ENCODE results near the gene ABCG8. TPM values are rescaled to one million over a fixed set of nuclear protein-coding genes. Genes with fewer than 3 reads are reported as not detected.

Gene ABCG8
- total RNA-seq (not detected), polyA plus RNA-seq (1 to 10 TPM in 1 of 2 donors, not detected in 1; 1.9 TPM)
- long read RNA-seq, donor 1, result 0 reads
- long read RNA-seq, donor 2, result 0 reads

DNA sequence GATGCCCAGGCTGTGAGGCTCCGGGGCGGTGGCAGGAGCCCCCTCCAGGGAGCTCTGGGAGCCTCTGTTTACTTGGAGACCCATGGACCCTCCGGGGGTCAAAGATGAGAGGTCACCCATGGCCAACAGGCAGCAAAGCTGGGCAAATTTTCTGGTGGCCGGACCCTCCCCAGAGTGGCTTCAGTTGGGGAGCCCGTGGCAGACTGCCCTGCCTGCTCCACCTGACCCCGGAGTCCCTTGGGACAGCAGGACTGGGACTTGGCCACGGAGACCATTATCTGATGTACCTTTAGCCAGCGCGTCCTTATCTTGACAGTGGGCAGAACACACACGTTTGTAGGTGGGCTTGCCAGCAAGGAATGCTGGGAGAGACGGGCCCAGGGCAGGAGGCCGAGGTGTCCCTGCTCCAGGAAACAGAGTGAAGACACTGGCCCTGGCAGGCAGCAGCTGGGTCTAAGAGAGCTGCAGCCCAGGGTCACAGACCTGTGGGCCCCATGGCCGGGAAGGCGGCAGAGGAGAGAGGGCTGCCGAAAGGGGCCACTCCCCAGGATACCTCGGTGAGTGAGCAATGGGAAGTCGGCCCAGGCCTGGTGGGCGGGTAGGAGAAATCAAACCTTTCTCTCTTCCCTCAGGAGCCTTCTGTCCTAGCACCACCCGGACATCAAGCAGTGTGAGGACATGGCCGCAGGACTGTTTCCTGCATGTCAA is at the start of gene ABCG8, which contains the start of gene ABCG5:
Gene ABCG8 (plus strand): TSS at position 412 of the 708 bp plus-strand sequence. CDS start 83 bp downstream, at position 495.
Gene ABCG5 (minus strand): TSS at position 280 of the 708 bp plus-strand sequence. CDS start 160 bp downstream, at position 120.
- H3K27me3 ChIP-seq (ENCODE audit: control insufficient read depth in 1 of 2, insufficient read depth in 2 of 2, low read length in 1 of 2), result no peaks in the 10 kb centered on the region
- ATAC-seq (ENCODE audit: low FRiP score), result peak; percentile 30
- intact Hi-C loops (cut with DNase I), result no loop called here
- H3K27ac ChIP-seq (ENCODE audit: low read depth in 1 of 2, low read length in 2 of 2), result no peak within 1 kb of the TSS
- H3K36me3 ChIP-seq (ENCODE audit: control insufficient read depth in 1 of 2, insufficient read depth in 2 of 2, low read length in 1 of 2), result no peaks in the 10 kb centered on the region
- no peak for DNase-seq
- WGBS, 2 donors, result 80 to 81% methylated on average over 18 to 20 of the region's 20 CpGs
- H3K4me3 ChIP-seq (ENCODE audit: low read length in 2 of 2), result no peak within 1 kb of the TSS
- H3K4me1 ChIP-seq (ENCODE audit: control insufficient read depth in 1 of 2, insufficient read depth in 2 of 2, low read length in 2 of 2), result no peaks in the 10 kb centered on the region
- H3K9me3 ChIP-seq (ENCODE audit: control insufficient read depth, low read length), result no peaks in the 10 kb centered on the region

DNA sequence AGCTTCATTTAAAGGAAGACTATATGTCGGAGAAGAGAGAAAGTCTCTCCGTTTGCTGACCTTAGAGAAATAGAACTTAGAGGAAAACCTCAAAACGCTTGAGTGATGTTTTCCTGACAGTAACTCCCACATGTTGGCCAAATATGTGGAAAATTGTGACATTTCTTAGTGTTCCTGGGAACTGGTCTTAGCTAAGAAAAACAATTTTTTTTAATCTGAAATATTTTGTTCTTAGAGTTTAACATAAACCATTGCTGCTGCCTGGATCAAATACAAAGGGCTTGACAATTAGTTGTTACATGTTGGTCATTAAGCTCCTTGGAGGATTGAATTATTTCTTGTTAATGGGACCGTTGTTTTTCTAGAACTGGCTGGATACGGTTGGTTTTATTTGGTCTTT is 48.6 kb upstream of the ABCG8 start:
- ATAC-seq (ENCODE audit: low FRiP score) (no peak), DNase-seq (no peak)
- 7 to 11% methylated on average over 5 of the region's 5 CpGs for WGBS, 2 donors
- no peak overlapping the region for H3K27ac ChIP-seq (ENCODE audit: low read depth in 1 of 2, low read length in 2 of 2)
- peaks cover 0 to 3% of the 10 kb centered on the region in 2 donors for H3K4me1 ChIP-seq (ENCODE audit: control insufficient read depth in 1 of 2, insufficient read depth in 2 of 2, low read length in 2 of 2)
- H3K9me3 ChIP-seq (ENCODE audit: control insufficient read depth, low read length), result no peaks in the 10 kb centered on the region
- intact Hi-C loops (cut with DNase I), result no loop called here
- H3K27me3 ChIP-seq (ENCODE audit: control insufficient read depth in 1 of 2, insufficient read depth in 2 of 2, low read length in 1 of 2), result no peaks in the 10 kb centered on the region
- peaks cover 1 to 3% of the 10 kb centered on the region in 2 donors for H3K36me3 ChIP-seq (ENCODE audit: control insufficient read depth in 1 of 2, insufficient read depth in 2 of 2, low read length in 1 of 2)
- H3K4me3 ChIP-seq (ENCODE audit: low read length in 2 of 2), result no peak overlapping the region

DNA sequence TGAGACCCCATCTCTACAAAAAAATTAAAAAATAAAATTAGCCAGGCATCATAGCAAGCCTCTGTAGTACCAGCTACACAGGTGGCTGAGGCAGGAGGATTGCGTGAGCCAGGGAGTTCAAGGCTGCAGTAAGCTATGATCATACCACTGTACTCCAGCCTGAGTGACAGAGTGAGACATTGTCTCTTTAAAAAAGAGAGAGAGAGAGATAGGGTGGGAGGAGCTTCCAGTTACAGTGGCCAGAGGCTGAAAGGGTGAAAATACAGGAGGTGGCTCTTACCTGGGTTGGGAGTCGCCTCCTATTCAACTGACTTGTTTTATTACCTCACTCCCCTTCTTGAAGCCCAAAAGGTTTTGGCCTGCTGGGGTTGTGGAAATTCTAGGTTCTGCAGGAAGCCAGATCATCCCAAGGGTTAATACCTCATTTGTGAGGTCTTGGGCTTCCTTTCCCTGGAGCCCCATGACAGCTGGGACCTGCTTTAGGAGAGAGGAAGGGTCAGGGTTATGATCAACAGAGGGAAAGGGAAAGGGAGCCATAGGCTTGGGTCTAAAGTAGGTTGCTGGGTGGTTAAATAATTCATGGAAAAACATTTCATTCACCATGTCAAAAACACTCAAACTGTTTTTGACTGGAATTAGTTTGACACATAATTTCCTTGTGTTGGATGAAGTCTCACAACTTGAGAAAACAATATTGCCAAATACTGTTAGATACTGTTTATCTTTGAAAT is 47.6 kb upstream of the ABCG8 start:
- Histone ChIP-seq H3K4me3 (ENCODE audit: low read length in 2 of 2) (no peak overlapping the region), H3K27ac (ENCODE audit: low read depth in 1 of 2, low read length in 2 of 2) (no peak overlapping the region), H3K27me3 (ENCODE audit: control insufficient read depth in 1 of 2, insufficient read depth in 2 of 2, low read length in 1 of 2) (no peaks in the 10 kb centered on the region), H3K4me1 (ENCODE audit: control insufficient read depth in 1 of 2, insufficient read depth in 2 of 2, low read length in 2 of 2) (peaks cover 0 to 3% of the 10 kb centered on the region in 2 donors), H3K36me3 (ENCODE audit: control insufficient read depth in 1 of 2, insufficient read depth in 2 of 2, low read length in 1 of 2) (peaks cover 1 to 3% of the 10 kb centered on the region in 2 donors), H3K9me3 (ENCODE audit: control insufficient read depth, low read length) (no peaks in the 10 kb centered on the region)
- intact Hi-C loops (cut with DNase I), result no loop called here
- 94 to 100% methylated on average over 2 of the region's 2 CpGs for WGBS, 2 donors
- DNase-seq, result no peak
- ATAC-seq (ENCODE audit: low FRiP score), result no peak

DNA sequence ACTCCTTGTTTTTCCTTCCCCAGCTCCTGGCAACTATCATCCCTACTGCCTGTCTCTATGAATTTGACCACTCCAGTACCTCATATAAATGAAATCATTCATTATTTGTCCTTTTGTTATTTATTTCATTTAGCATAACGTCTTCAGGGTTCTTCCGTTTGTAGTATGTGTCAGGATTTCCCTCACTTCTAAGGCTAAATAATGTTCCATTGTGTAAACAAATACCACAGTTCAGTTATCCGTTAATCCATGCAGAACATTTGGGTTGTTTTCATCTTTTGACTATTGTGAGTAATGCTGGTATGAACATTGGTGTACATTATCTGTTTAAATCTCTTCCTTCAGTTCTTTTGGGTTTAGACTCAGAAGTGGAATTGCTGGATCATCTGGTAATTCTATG is 46.1 kb upstream of the ABCG8 start:
- H3K27me3 ChIP-seq (ENCODE audit: control insufficient read depth in 1 of 2, insufficient read depth in 2 of 2, low read length in 1 of 2), result no peaks in the 10 kb centered on the region
- DNase-seq (no peak), ATAC-seq (ENCODE audit: low FRiP score) (no peak)
- no peaks in the 10 kb centered on the region for H3K9me3 ChIP-seq (ENCODE audit: control insufficient read depth, low read length)
- intact Hi-C loops (cut with DNase I), result no loop called here
- H3K36me3 ChIP-seq (ENCODE audit: control insufficient read depth in 1 of 2, insufficient read depth in 2 of 2, low read length in 1 of 2), result no peaks in the 10 kb centered on the region
- H3K4me1 ChIP-seq (ENCODE audit: control insufficient read depth in 1 of 2, insufficient read depth in 2 of 2, low read length in 2 of 2), result peaks cover 0 to 3% of the 10 kb centered on the region in 2 donors
- H3K4me3 ChIP-seq (ENCODE audit: low read length in 2 of 2), result no peak overlapping the region
- WGBS, 2 donors, result 89 to 94% methylated on average over 3 of the region's 3 CpGs
- no peak overlapping the region for H3K27ac ChIP-seq (ENCODE audit: low read depth in 1 of 2, low read length in 2 of 2)

DNA sequence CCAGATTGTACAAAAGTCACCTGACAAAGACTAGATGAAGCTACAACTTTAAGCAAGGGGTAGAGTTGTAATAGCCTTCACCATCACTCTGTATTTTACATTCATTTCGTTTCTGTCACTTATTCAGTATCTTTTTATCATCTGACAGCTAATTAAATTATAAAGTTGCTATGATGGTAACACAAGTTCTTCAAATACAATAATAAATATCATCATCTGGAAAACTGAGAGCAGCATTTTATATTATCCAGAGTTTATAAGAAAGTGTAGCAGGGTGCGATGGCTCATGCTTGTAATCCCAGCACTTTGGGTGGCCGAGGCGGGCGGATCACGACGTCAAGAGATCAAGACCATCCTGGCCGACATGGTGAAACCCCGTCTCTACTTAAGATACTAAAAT is 43.8 kb upstream of the ABCG8 start:
- Histone ChIP-seq H3K4me3 (ENCODE audit: low read length in 2 of 2) (no peak overlapping the region), H3K27ac (ENCODE audit: low read depth in 1 of 2, low read length in 2 of 2) (no peak overlapping the region), H3K9me3 (ENCODE audit: control insufficient read depth, low read length) (no peaks in the 10 kb centered on the region), H3K36me3 (ENCODE audit: control insufficient read depth in 1 of 2, insufficient read depth in 2 of 2, low read length in 1 of 2) (no peaks in the 10 kb centered on the region), H3K27me3 (ENCODE audit: control insufficient read depth in 1 of 2, insufficient read depth in 2 of 2, low read length in 1 of 2) (no peaks in the 10 kb centered on the region), H3K4me1 (ENCODE audit: control insufficient read depth in 1 of 2, insufficient read depth in 2 of 2, low read length in 2 of 2) (no peaks in the 10 kb centered on the region)
- ATAC-seq (ENCODE audit: low FRiP score) (no peak), DNase-seq (no peak)
- intact Hi-C loops (cut with DNase I), result no loop called here
- 94 to 96% methylated on average over 9 of the region's 9 CpGs for WGBS, 2 donors

- H3K9me3 ChIP-seq (ENCODE audit: control insufficient read depth, low read length), result no peaks in the 10 kb centered on the region
- no peak overlapping the region for H3K4me3 ChIP-seq (ENCODE audit: low read length in 2 of 2)
- intact Hi-C loops (cut with DNase I), result no loop called here
- DNase-seq, result no peak
- no peak overlapping the region for H3K27ac ChIP-seq (ENCODE audit: low read depth in 1 of 2, low read length in 2 of 2)
- H3K27me3 ChIP-seq (ENCODE audit: control insufficient read depth in 1 of 2, insufficient read depth in 2 of 2, low read length in 1 of 2), result no peaks in the 10 kb centered on the region
- no peak for ATAC-seq (ENCODE audit: low FRiP score)
- H3K36me3 ChIP-seq (ENCODE audit: control insufficient read depth in 1 of 2, insufficient read depth in 2 of 2, low read length in 1 of 2), result no peaks in the 10 kb centered on the region
- 51 to 63% methylated on average over 1 of the region's 1 CpG for WGBS, 2 donors
- H3K4me1 ChIP-seq (ENCODE audit: control insufficient read depth in 1 of 2, insufficient read depth in 2 of 2, low read length in 2 of 2), result no peaks in the 10 kb centered on the region
These were observed 42.6 kb upstream of the ABCG8 start for GRCh38 chr2:43796206-43796605.

GRCh38 chr2:43798300-43798699 is 40.5 kb upstream of the ABCG8 start:
- ATAC-seq (ENCODE audit: low FRiP score), result no peak
- Histone ChIP-seq H3K27ac (ENCODE audit: low read depth in 1 of 2, low read length in 2 of 2) (no peak overlapping the region), H3K36me3 (ENCODE audit: control insufficient read depth in 1 of 2, insufficient read depth in 2 of 2, low read length in 1 of 2) (no peaks in the 10 kb centered on the region), H3K4me3 (ENCODE audit: low read length in 2 of 2) (no peak overlapping the region), H3K4me1 (ENCODE audit: control insufficient read depth in 1 of 2, insufficient read depth in 2 of 2, low read length in 2 of 2) (no peaks in the 10 kb centered on the region), H3K9me3 (ENCODE audit: control insufficient read depth, low read length) (no peaks in the 10 kb centered on the region), H3K27me3 (ENCODE audit: control insufficient read depth in 1 of 2, insufficient read depth in 2 of 2, low read length in 1 of 2) (no peaks in the 10 kb centered on the region)
- no peak for DNase-seq
- intact Hi-C loops (cut with DNase I), result no loop called here
- 67 to 70% methylated on average over 4 of the region's 4 CpGs for WGBS, 2 donors

DNA sequence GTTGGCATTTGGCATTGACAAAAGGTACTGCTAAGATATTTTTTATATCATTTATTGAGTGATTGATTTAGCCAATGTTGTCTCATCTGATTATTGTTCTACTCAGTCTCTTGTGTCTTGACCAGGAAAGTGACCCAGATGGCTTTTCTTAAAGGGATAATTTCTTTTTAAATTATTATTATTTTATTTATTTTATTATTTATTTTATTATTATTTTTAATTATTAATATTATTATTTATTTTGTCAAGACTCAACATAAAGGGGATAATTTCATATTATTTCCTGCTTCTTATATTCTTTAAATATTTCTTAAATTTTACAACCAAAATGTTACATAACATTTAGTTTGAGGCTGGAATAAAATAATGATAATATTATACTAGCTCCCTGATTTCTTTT is 37.9 kb upstream of the ABCG8 start:
- peaks cover 0 to 3% of the 10 kb centered on the region in 2 donors for H3K36me3 ChIP-seq (ENCODE audit: control insufficient read depth in 1 of 2, insufficient read depth in 2 of 2, low read length in 1 of 2)
- intact Hi-C loops (cut with DNase I), result no loop called here
- no peaks in the 10 kb centered on the region for H3K9me3 ChIP-seq (ENCODE audit: control insufficient read depth, low read length)
- no peak overlapping the region for H3K27ac ChIP-seq (ENCODE audit: low read depth in 1 of 2, low read length in 2 of 2)
- H3K4me3 ChIP-seq (ENCODE audit: low read length in 2 of 2), result no peak overlapping the region
- H3K4me1 ChIP-seq (ENCODE audit: control insufficient read depth in 1 of 2, insufficient read depth in 2 of 2, low read length in 2 of 2), result no peaks in the 10 kb centered on the region
- no peak for ATAC-seq (ENCODE audit: low FRiP score)
- no peaks in the 10 kb centered on the region for H3K27me3 ChIP-seq (ENCODE audit: control insufficient read depth in 1 of 2, insufficient read depth in 2 of 2, low read length in 1 of 2)
- no peak for DNase-seq

DNA sequence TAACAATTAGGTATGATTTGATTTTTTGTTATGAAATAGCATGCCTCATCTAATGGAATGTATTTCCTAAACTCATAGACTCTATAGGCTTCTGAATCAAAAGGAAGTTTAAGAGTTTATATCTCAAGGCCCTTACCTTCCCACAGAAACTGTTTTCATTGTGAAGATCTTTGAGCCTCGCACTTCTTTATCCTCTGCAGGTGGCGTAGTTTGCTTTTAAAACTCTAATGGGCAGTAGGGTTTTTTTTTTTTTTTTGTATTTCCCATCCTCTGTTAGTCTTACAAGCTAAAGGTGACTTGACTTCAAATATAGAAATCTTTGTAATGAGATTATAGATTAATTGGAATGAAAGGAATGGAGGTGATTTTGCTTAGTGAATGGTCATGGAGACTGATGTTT is 36.6 kb upstream of the ABCG8 start:
- H3K4me3 ChIP-seq (ENCODE audit: low read length in 2 of 2), result no peak overlapping the region
- WGBS, 2 donors, result 97 to 99% methylated on average over 2 of the region's 2 CpGs
- ATAC-seq (ENCODE audit: low FRiP score) (no peak), DNase-seq (no peak)
- H3K36me3 ChIP-seq (ENCODE audit: control insufficient read depth in 1 of 2, insufficient read depth in 2 of 2, low read length in 1 of 2), result peaks cover 0 to 3% of the 10 kb centered on the region in 2 donors
- no peaks in the 10 kb centered on the region for H3K4me1 ChIP-seq (ENCODE audit: control insufficient read depth in 1 of 2, insufficient read depth in 2 of 2, low read length in 2 of 2)
- no peak overlapping the region for H3K27ac ChIP-seq (ENCODE audit: low read depth in 1 of 2, low read length in 2 of 2)
- H3K27me3 ChIP-seq (ENCODE audit: control insufficient read depth in 1 of 2, insufficient read depth in 2 of 2, low read length in 1 of 2), result no peaks in the 10 kb centered on the region
- intact Hi-C loops (cut with DNase I), result no loop called here
- no peaks in the 10 kb centered on the region for H3K9me3 ChIP-seq (ENCODE audit: control insufficient read depth, low read length)

Measured in aorta (tissue), 5 donors.